ENCODE results near the gene MRFAP1L1. TPM values are rescaled to one million over a fixed set of nuclear protein-coding genes. Genes with fewer than 3 reads are reported as not detected.

Gene MRFAP1L1
- total and polyA plus RNA-seq, 10 of the 15 experiments (the other 5 are each of a cell fraction or from before 2014, with no cell fraction given) = 30.6 to 85.1 (median 52.9) TPM

GRCh38 chr4:6716018-6716911 lies 6.6 kb upstream of the MRFAP1L1 start, which contains the start of gene BLOC1S4 (continued):
- no peak for TF ChIP-seq PRDM15 (CRISPR knock-in tag; IDR thresholded peaks at IDR 0.05)
- TF ChIP-seq USF1 (IDR thresholded peaks at IDR 0.05; ENCODE audit: borderline replicate concordance, extremely low read length, insufficient read depth, low read depth, low read length) = no peak
- peak; percentile 71; the same call in 2 of the 3 replicates for TF ChIP-seq POU2F2 (IDR thresholded peaks at IDR 0.05; ENCODE audit: borderline replicate concordance, low read depth, low read length)
- TF ChIP-seq BACH1 (IDR thresholded peaks at IDR 0.05; ENCODE audit: borderline replicate concordance) = peak; percentile 87; the same call in 1 of the 2 replicates
- no peak for TF ChIP-seq ATF2 (IDR thresholded peaks at IDR 0.05; ENCODE audit: low read length)
- TF ChIP-seq EGR1 (IDR thresholded peaks at IDR 0.05; ENCODE audit: borderline replicate concordance in 1 of 2, low read depth in 2 of 2, low read length in 2 of 2) = peak; percentile 62 to 84; a peak in 2 of 3 replicates
- no peak for TF ChIP-seq RAD51 (IDR thresholded peaks at IDR 0.05)
- peak; percentile 33 for TF ChIP-seq KLF5 (IDR thresholded peaks at IDR 0.05; ENCODE audit: partially characterized antibody)
- TF ChIP-seq ATF7 (IDR thresholded peaks at IDR 0.05; ENCODE audit: low read depth) = no peak
- peak in 1 of 2 experiments; percentile 43; a peak in 1 of 4 replicates for TF ChIP-seq ETV6 (conservative IDR thresholded peaks at IDR 0.05 in 1 of 2, IDR thresholded peaks at IDR 0.05 in 1 of 2; ENCODE audit: borderline replicate concordance in 1 of 2, low read depth in 1 of 2)
- peak; percentile 68; the same call in 1 of the 2 replicates for TF ChIP-seq MAX (IDR thresholded peaks at IDR 0.05; ENCODE audit: low read depth, low read length)
- peak; percentile 82; the same call in 1 of the 2 replicates for TF ChIP-seq NR2F1 (conservative IDR thresholded peaks at IDR 0.05)
- no peak for TF ChIP-seq NR2C2 (IDR thresholded peaks at IDR 0.05; ENCODE audit: borderline replicate concordance, control insufficient read depth, insufficient read length, low read depth)
- no peak for TF ChIP-seq PML (IDR thresholded peaks at IDR 0.05; ENCODE audit: low read length)
- TF ChIP-seq GATAD2B (conservative IDR thresholded peaks at IDR 0.05; ENCODE audit: low read depth) = peak; percentile 99
- TF ChIP-seq BHLHE40 (IDR thresholded peaks at IDR 0.05; ENCODE audit: borderline replicate concordance in 1 of 2, low read depth in 2 of 2, low read length in 1 of 2) = peak; percentile 46 to 86; a peak in 3 of 4 replicates
- peak; percentile 60; the same call in 1 of the 2 replicates for TF ChIP-seq BCLAF1 (IDR thresholded peaks at IDR 0.05)
- TF ChIP-seq DPF2 (IDR thresholded peaks at IDR 0.05) = peak; percentile 86

Data from GM12878 (cell line).